ENCODE results near the gene PPP2R5C. TPM values are rescaled to one million over a fixed set of nuclear protein-coding genes. Genes with fewer than 3 reads are reported as not detected.

Gene PPP2R5C
- total and polyA plus RNA-seq, 8 donors: 103 to 176 (median 112) TPM

GRCh38 chr14:101944451-101944850 is 182.9 kb downstream of the PPP2R5C start:
- DNase-seq (peak in 1 of 4 donors; percentile 15), ATAC-seq (no peak)
- no peaks in the 10 kb centered on the region for H3K9me3 ChIP-seq
- TF ChIP-seq CTCF (IDR thresholded peaks at IDR 0.05): no peak
- peaks cover 0 to 52% of the 10 kb centered on the region in 2 donors for H3K27me3 ChIP-seq
- no peaks in the 10 kb centered on the region for H3K36me3 ChIP-seq
- peaks cover 7 to 15% of the 10 kb centered on the region in 2 donors for H3K4me1 ChIP-seq
- intact Hi-C loops (cut with DNase I): no loop called here
- no peak overlapping the region for H3K27ac ChIP-seq
- no peak overlapping the region for H3K4me3 ChIP-seq

GRCh38 chr14:101945171-101945570 is 183.7 kb downstream of the PPP2R5C start:
- peaks cover 9 to 20% of the 10 kb centered on the region in 2 donors for H3K4me1 ChIP-seq
- H3K4me3 ChIP-seq: no peak overlapping the region
- peaks cover 0 to 48% of the 10 kb centered on the region in 2 donors for H3K27me3 ChIP-seq
- no peaks in the 10 kb centered on the region for H3K9me3 ChIP-seq
- intact Hi-C loops (cut with DNase I): no loop called here
- DNase-seq (no peak), ATAC-seq (no peak)
- no peaks in the 10 kb centered on the region for H3K36me3 ChIP-seq
- no peak overlapping the region for H3K27ac ChIP-seq
- TF ChIP-seq CTCF (IDR thresholded peaks at IDR 0.05): no peak

- DNase-seq (no peak), ATAC-seq (peak; percentile 3)
- peaks cover 9 to 20% of the 10 kb centered on the region in 2 donors for H3K4me1 ChIP-seq
- H3K36me3 ChIP-seq: no peaks in the 10 kb centered on the region
- TF ChIP-seq CTCF (IDR thresholded peaks at IDR 0.05): no peak
- H3K27ac ChIP-seq: peak overlapping the region; percentile 99
- H3K27me3 ChIP-seq: peaks cover 0 to 40% of the 10 kb centered on the region in 2 donors
- peak overlapping the region; percentile 73 to 78 for H3K4me3 ChIP-seq
- H3K9me3 ChIP-seq: no peaks in the 10 kb centered on the region
- intact Hi-C loops (cut with DNase I): no loop called here
Measured at GRCh38 chr14:101947577-101947903, 186.0 kb downstream of the PPP2R5C start.

GRCh38 chr14:101947904-101948665 is 186.6 kb downstream of the PPP2R5C start:
- ATAC-seq (peak; percentile 97), DNase-seq (peak; percentile 100)
- intact Hi-C loops (cut with DNase I): no loop called here

More at GRCh38 chr14:101947904-101948665, 186.6 kb downstream of the PPP2R5C start:
- peaks cover 9 to 20% of the 10 kb centered on the region in 2 donors for H3K4me1 ChIP-seq
- H3K36me3 ChIP-seq: no peaks in the 10 kb centered on the region
- peak overlapping the region; percentile 99 for H3K27ac ChIP-seq
- H3K4me3 ChIP-seq: peak overlapping the region; percentile 73 to 78
- peak in 1 of 2 donors; percentile 44 for TF ChIP-seq CTCF (IDR thresholded peaks at IDR 0.05)
- H3K9me3 ChIP-seq: no peaks in the 10 kb centered on the region
- H3K27me3 ChIP-seq: peaks cover 0 to 36% of the 10 kb centered on the region in 2 donors

All from left lung (tissue), 10 donors.